AG10803 (cell line): ENCODE measurements around the gene TCFL5.

Source experiments
- DNase-seq: peaks from one replicate; pipeline ENCODE4 v3.0.0; 2010; ENCODE audit warnings: low read depth
- H3K4me3 ChIP-seq: 2 replicates; pipeline ENCODE4 v1.5.1; 2011; ENCODE audit warnings: mild to moderate bottlenecking, low read length, control low read depth
- TF ChIP-seq, protein P1 (sequence below): conservative IDR thresholded peaks from 2 replicates; pipeline ENCODE4 v1.5.1; 2011; ENCODE audit warnings: mild to moderate bottlenecking, low read length, control low read depth, inconsistent platforms

Gene TCFL5

DNA sequence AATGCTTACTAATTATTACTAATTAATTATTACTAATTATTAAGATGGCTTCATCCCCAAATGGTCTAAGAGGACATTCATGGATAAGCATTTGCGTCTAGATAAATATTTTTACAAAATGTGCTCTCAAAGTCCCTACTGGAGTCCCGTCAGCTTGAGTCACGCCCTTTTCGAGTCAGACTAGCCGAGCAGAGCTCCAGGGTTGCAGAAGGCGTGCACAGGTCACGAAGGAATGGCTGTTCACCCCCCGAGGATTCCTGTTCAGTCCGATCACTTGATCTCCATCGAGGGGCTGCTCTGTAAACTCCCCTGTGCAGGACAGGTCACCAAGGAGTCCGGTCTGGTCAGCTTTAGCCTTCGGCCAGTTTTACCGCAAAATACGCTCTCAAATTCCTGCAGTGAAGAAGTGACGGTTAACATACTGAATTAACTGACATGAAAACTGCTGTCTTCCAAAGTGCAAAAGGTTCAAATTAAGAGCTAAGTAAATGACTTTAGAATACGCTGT, 19.9 kb downstream of the TCFL5 start:
- no peak for DNase-seq
- TF ChIP-seq, protein P1, sequence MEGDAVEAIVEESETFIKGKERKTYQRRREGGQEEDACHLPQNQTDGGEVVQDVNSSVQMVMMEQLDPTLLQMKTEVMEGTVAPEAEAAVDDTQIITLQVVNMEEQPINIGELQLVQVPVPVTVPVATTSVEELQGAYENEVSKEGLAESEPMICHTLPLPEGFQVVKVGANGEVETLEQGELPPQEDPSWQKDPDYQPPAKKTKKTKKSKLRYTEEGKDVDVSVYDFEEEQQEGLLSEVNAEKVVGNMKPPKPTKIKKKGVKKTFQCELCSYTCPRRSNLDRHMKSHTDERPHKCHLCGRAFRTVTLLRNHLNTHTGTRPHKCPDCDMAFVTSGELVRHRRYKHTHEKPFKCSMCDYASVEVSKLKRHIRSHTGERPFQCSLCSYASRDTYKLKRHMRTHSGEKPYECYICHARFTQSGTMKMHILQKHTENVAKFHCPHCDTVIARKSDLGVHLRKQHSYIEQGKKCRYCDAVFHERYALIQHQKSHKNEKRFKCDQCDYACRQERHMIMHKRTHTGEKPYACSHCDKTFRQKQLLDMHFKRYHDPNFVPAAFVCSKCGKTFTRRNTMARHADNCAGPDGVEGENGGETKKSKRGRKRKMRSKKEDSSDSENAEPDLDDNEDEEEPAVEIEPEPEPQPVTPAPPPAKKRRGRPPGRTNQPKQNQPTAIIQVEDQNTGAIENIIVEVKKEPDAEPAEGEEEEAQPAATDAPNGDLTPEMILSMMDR: no peak
- no peak overlapping the region for H3K4me3 ChIP-seq

DNA sequence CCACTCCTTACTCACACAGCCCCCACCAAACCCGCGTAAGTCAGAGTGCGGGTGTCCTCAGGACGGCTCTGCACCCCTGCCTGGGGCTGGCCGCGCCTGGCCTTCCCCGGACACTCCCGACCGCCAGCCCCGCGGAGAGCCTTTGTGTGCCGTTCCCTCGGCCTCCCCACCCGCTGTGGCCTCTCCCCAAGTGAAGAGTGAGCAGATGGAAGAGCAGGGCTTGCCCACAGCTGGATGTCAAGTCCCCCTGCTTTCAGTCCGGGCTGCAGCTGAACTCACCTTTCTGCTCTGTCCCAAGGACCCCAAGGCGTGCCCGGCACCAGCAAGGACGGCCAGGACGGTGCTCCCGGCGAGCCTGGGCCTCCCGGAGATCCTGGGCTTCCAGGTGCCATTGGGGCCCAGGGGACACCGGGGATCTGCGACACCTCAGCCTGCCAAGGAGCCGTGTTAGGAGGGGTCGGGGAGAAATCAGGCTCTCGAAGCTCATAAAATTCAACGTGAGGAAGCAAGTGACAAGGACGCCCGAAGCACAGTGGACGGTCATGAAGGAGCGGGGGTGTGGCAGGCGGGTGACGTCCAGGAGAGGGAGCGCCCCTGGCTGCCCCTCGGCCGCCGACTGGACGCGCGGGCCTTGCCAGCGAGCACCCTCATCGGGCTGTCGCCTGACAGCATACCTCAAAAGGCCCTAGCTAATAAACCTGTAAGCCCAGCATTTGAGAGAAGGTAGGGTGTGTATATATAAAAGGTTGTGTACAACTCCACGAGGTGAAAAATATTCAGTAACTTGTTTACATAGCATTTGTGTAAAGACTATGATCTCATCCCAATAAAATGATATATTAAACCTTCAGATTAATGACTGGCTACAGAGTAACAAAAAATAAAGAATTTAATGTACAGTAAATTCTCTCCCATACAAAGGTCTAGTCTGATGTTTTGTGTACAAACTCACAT, 21.1 kb downstream of the TCFL5 start:
- no peak overlapping the region for H3K4me3 ChIP-seq
- no peak for DNase-seq
- TF ChIP-seq, protein P1: no peak

DNA sequence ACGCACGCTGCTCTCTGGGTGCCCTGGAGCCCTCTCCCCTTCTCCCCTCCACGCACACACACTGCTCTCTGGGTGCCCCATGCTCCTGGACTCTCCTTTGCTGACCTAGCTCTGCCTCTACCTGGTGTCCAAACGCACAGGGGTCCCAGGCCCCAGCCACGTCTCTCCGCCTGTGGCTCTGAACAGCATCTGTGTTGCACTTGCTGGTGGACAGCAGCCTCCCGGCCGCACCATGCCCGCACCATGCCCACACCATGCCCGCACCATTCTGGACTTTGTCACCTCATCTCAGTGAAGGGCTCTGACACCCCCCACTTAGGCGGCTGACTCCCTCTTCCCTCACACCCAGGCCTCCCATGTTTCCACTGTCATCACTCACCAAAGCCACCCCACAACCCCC, 21.8 kb downstream of the TCFL5 start:
- H3K4me3 ChIP-seq: no peak overlapping the region
- DNase-seq: no peak
- TF ChIP-seq, protein P1: no peak

DNA sequence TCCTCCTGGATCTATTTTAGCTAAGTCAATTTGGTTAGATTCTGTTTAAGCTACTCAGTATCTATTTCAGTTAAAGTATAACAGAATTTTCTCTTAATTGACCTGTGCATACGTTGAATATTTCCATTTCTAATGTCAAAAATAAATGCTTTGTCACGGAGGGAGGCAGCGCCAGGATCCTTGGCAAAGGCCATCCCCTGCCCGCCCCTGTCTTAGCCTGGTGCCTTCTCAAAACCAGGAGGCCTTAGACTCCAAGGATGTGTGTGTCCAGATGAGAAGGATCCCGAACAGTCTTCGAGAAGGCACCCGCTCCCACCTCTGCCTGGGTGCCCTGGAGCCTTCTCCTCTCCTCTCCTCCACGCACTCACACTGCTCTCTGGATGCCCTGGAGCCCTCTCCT, 22.4 kb downstream of the TCFL5 start:
- TF ChIP-seq, protein P1: no peak
- no peak overlapping the region for H3K4me3 ChIP-seq
- no peak for DNase-seq

DNA sequence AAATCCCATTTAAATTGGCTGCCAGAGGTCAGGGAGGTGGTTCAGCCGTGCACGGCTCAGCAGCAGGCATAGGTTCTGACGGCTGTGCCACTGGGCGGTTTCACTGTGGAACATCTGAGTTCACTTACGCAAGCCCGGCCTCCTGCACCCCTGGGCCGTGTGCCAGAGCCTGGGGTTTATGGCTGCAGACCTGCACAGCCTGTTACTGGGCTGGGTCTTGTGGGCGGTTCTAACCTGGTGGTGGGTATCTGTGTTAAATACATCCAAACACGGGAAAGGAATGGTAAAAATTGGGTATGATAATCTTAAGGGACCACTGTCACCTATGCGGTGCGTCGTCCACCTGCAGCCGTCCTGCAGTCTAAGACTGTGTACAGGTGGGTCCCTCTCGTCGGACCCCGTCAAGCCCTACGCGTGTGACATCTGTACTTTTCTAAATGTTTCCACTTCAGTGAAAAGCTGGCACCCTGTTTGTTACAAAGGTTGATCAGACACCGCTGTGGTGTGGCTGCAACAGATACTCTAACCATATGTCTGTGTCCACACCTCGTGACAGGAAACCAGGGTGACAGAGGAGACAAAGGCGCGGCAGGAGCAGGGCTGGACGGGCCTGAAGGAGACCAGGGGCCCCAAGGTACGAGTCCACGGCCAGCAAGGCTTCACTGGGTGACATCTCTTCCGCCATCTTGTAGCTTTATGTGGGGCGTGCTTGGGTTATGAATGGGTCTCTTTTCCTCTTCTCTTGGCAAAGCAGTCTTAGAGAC, 23.3 kb downstream of the TCFL5 start:
- TF ChIP-seq, protein P1: no peak
- DNase-seq: peak; percentile 54
- H3K4me3 ChIP-seq: no peak overlapping the region

DNA sequence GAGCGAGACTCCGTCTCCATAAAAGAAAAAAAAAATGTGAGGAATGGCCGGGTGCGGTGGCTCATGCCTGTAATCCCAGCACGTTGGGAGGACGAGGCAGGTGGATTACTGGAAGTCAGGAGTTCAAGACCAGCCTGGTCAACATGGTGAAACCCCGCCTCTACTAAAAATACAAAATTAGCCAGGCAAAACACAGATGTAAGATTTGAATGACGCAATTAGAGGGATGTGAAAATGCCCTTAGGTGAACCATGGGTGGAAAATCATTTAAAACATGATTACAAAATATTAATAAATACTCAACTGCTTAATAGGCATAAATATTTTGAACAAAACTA, 23.9 kb downstream of the TCFL5 start:
- no peak overlapping the region for H3K4me3 ChIP-seq
- TF ChIP-seq, protein P1: no peak

More for the DNA sequence above, 23.9 kb downstream of the TCFL5 start:
- no peak for DNase-seq
